ENCODE data around the gene CTAGE1.

DNA sequence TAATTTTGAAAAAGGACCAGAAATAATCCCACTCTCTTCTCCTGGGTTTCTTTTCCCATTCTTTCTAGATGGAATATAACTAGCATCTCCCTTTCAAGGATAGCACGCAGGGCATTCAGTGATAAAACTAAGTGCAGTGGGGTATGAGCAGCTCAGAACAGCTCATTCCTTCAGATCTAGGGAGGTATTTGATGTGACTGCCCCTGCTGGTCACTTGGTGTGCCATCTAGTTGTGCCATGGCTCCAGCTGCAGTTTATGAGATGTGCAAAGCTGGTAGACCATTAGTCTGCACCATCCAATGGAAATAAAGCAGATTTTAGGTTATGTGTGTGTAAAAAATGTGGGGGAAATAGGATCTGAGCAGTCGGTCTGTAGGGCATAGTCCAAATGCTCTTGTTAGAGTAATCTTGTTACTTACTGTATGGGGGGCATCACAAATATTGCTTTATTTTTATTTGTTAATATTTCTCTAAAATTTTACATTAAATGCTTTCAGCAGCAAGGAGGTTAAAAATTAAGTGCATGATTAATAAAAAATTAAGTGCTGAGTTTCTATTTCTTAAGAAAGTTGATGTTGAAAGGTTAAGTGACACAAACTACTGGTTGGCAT, 38.9 kb downstream of the CTAGE1 start:
- TF ChIP-seq, protein P1, sequence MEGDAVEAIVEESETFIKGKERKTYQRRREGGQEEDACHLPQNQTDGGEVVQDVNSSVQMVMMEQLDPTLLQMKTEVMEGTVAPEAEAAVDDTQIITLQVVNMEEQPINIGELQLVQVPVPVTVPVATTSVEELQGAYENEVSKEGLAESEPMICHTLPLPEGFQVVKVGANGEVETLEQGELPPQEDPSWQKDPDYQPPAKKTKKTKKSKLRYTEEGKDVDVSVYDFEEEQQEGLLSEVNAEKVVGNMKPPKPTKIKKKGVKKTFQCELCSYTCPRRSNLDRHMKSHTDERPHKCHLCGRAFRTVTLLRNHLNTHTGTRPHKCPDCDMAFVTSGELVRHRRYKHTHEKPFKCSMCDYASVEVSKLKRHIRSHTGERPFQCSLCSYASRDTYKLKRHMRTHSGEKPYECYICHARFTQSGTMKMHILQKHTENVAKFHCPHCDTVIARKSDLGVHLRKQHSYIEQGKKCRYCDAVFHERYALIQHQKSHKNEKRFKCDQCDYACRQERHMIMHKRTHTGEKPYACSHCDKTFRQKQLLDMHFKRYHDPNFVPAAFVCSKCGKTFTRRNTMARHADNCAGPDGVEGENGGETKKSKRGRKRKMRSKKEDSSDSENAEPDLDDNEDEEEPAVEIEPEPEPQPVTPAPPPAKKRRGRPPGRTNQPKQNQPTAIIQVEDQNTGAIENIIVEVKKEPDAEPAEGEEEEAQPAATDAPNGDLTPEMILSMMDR (IDR thresholded peaks at IDR 0.05), result peak in 1 of 4 experiments; percentile 16
- no peak for TF ChIP-seq POLR2A (IDR thresholded peaks at IDR 0.05)
- TF ChIP-seq POLR2AphosphoS5 (IDR thresholded peaks at IDR 0.05), result no peak

Measured in sigmoid colon (tissue), 4 donors.